Left ventricle myocardium inferior (tissue), 1 donor: ENCODE measurements around the gene ABCA2. TPM values are rescaled to one million over a fixed set of nuclear protein-coding genes. Genes with fewer than 3 reads are reported as not detected.
A peak's percentile ranks its signal among the peaks of the same experiment; 100 is the strongest.

Experiments
- DNase-seq: peaks from one replicate; pipeline ENCODE4 v3.0.0-alpha.2; 2020
- H3K27ac ChIP-seq: fragments of 200-600 bp; replicated peaks from 2 replicates; pipeline ENCODE4 v1.8.0; 2021
- H3K27me3 ChIP-seq: fragments of 200-600 bp; 2 replicates; pipeline ENCODE4 v1.8.0; 2021; ENCODE audit warnings: low read depth
- H3K36me3 ChIP-seq: fragments of 200-600 bp; 2 replicates; pipeline ENCODE4 v1.8.0; 2021
- H3K4me1 ChIP-seq: fragments of 200-600 bp; 2 replicates; pipeline ENCODE4 v1.8.0; 2021
- H3K4me3 ChIP-seq: fragments of 200-600 bp; 2 replicates; pipeline ENCODE4 v1.8.0; 2021; ENCODE audit warnings: mild to moderate bottlenecking, moderate library complexity
- H3K9me3 ChIP-seq: fragments of 200-600 bp; replicated peaks from 2 replicates; pipeline ENCODE4 v1.8.0; 2021
- CTCF ChIP-seq: fragments of 200-600 bp; IDR thresholded peaks from 2 replicates; pipeline ENCODE4 v1.8.0; 2021; ENCODE audit warnings: antibody characterized with exemption, mild to moderate bottlenecking, borderline replicate concordance
- intact Hi-C: fragments of 100-400 bp; cut with micrococcal nuclease; formaldehyde crosslinking; loops from one replicate; pipeline ENCODE4 v1.11.0; 2022
- total RNA-seq: library from RNA; stranded (reverse); fragmentation: NEBNext Ultra II Directional; extraction: Animal tissue kit (Norgen Biotek cat#: 25700); gene quantifications from one replicate; pipeline ENCODE4 v1.2.1, GENCODE V29; 2021
- donor health status: DM: no; HTN: yes; CAD: no; lungs with severe emphysema.

The ABCA2 gene
- total RNA-seq, 1 donor from 2014 or later: 29.9 TPM

GRCh38 chr9:136969774-136970173, 58.3 kb downstream of the ABCA2 start:
- no peak for DNase-seq
- no peak for TF ChIP-seq CTCF
- Histone ChIP-seq H3K27me3 (no peaks in the 10 kb centered on the region), H3K9me3 (no peaks in the 10 kb centered on the region), H3K4me3 (no peak overlapping the region), H3K36me3 (no peaks in the 10 kb centered on the region), H3K4me1 (peaks cover 51% of the 10 kb centered on the region), H3K27ac (no peak overlapping the region)
- intact Hi-C loops: no loop called here

- Histone ChIP-seq H3K4me3 (no peak overlapping the region), H3K27me3 (no peaks in the 10 kb centered on the region), H3K4me1 (peaks cover 51% of the 10 kb centered on the region), H3K9me3 (no peaks in the 10 kb centered on the region), H3K27ac (no peak overlapping the region), H3K36me3 (no peaks in the 10 kb centered on the region)
- no peak for TF ChIP-seq CTCF
- intact Hi-C loops: no loop called here
- no peak for DNase-seq
Measured at GRCh38 chr9:136969150-136969549, 58.9 kb downstream of the ABCA2 start.

- Histone ChIP-seq H3K27me3 (no peaks in the 10 kb centered on the region), H3K9me3 (no peaks in the 10 kb centered on the region), H3K36me3 (no peaks in the 10 kb centered on the region), H3K4me1 (peaks cover 51% of the 10 kb centered on the region), H3K4me3 (no peak overlapping the region), H3K27ac (no peak overlapping the region)
- DNase-seq: no peak
- intact Hi-C loops: no loop called here
- TF ChIP-seq CTCF: no peak
Measured at GRCh38 chr9:136968333-136969127, 59.5 kb downstream of the ABCA2 start.

- H3K4me3 ChIP-seq: peak overlapping the region; percentile 34
- no peak for DNase-seq
- intact Hi-C loops: no loop called here
Measured at GRCh38 chr9:136965771-136966484, 62.1 kb downstream of the ABCA2 start.

More at GRCh38 chr9:136965771-136966484, 62.1 kb downstream of the ABCA2 start:
- Histone ChIP-seq H3K9me3 (no peaks in the 10 kb centered on the region), H3K4me1 (peaks cover 60% of the 10 kb centered on the region), H3K36me3 (no peaks in the 10 kb centered on the region), H3K27me3 (no peaks in the 10 kb centered on the region), H3K27ac (no peak overlapping the region)
- TF ChIP-seq CTCF: no peak
